Epithelial cell of proximal tubule (primary cell): Measurements from ENCODE around the gene CCDC33. TPM values are rescaled to one million over a fixed set of nuclear protein-coding genes. Genes with fewer than 3 reads are reported as not detected.

ENCODE experiments used
- DNase-seq: peaks from one replicate; pipeline ENCODE4 v3.0.0-alpha.2; 2011; ENCODE audit warnings: low read depth
- H3K4me3 ChIP-seq: 2 replicates; pipeline ENCODE4 v1.5.1; 2011; ENCODE audit warnings: low read depth, mild to moderate bottlenecking, low read length
- CTCF ChIP-seq: conservative IDR thresholded peaks from 2 replicates; pipeline ENCODE4 v1.5.1; 2012; ENCODE audit warnings: low read depth, mild to moderate bottlenecking, low read length
- total RNA-seq: library from RNA; depleted of rRNA; stranded (reverse); fragments of >200 nt; gene quantifications from 2 replicates; pipeline ENCODE4 v1.2.3, GENCODE V29; 2015

CCDC33 gene
- total RNA-seq, 1 donor from 2014 or later, result 2.5 TPM

- H3K4me3 ChIP-seq, result no peak overlapping the region
- no peak for DNase-seq
- no peak for TF ChIP-seq CTCF
Observed at GRCh38 chr15:74277242-74277810, 41.2 kb downstream of the CCDC33 start.

- H3K4me3 ChIP-seq, result no peak overlapping the region
- DNase-seq, result no peak
- no peak for TF ChIP-seq CTCF
Observed at GRCh38 chr15:74278207-74278606, 42.1 kb downstream of the CCDC33 start.

DNA sequence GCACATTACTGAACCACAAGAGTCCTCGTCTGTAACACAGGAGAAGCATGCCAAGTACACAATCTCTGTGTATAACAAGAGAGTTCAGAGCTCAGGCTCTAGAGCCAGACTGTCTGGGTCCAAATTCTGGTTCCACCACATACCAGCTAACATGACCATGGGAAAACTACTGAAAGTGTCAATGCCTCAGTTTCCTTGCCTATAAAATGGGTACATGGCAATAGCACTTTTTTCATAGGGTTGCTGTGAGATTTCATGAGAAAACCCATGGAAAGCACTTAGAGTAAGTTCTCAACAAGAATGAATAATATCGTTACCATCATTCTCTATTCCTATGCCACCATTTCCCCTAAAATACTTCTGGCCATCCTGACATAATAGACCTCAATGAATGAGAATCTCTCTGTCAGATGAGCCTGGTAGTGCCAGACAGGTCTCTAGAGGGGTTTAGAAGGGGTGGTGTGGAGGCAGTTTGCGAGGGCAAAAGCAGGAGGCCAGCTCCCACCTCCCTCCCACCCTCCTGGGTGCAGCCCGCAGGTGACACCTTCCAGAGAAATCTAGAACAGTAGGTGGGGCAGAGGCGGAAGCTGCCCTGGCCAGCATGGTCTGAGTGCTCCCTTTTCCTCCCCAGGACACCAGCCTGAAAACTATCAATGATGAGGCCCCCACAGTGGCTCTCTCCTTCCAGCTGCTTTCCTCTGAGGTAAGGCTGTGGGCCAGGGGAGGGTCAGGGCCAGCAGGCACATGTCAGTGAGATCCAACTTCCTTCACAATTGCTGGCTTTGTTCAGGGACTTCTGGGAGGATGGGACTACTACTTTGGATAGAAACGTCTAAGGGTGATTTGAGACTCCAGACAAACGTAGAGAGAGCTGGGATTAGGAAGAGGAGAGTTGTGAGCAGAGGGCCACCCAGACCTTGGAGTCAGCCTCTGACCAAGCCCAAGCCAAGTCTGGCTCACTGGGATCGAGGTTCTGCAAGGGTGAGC is 45.3 kb downstream of the CCDC33 start:
- DNase-seq, result no peak
- no peak for TF ChIP-seq CTCF
- H3K4me3 ChIP-seq, result no peak overlapping the region

DNA sequence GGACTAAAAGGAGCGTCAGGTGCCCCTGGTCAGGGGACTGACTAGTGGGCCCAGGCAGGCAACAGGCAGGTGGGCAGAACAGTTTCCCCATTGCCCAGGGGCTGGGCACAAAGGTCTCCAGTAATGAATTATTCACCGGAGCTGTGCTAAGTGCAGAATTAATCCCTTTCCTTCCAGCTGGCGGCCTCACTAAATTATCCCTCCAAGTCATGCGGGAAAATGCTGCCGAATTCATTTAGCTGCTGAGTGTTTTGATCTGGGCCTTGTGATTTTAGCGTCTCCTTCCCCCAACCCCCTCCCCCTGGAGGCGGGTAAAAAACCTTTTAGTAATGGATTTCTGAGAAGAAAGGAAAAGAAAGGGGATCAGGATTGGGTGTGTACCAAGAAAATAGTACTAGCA is 47.2 kb downstream of the CCDC33 start:
- DNase-seq, result no peak
- no peak overlapping the region for H3K4me3 ChIP-seq
- no peak for TF ChIP-seq CTCF

DNA sequence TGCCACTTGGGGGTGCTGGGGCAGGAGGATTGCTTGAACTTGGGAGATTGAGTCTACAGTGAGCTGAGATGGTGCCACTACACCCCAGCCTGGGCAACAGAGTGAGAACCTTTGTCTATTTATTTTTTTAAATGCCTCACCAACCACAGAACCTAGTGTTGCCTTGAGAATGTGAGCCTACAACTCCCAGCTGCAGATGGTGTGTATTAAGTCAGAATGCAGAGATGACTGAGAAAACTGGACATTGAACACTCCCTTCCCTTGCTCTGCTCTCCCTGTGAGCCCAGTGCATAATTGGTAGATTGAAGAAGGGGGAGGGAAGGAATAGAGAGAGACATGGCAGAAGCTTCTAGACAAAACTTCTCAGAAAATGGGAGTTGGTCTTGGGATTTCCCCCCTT is 53.5 kb downstream of the CCDC33 start:
- no peak for TF ChIP-seq CTCF
- no peak for DNase-seq
- no peak overlapping the region for H3K4me3 ChIP-seq

DNA sequence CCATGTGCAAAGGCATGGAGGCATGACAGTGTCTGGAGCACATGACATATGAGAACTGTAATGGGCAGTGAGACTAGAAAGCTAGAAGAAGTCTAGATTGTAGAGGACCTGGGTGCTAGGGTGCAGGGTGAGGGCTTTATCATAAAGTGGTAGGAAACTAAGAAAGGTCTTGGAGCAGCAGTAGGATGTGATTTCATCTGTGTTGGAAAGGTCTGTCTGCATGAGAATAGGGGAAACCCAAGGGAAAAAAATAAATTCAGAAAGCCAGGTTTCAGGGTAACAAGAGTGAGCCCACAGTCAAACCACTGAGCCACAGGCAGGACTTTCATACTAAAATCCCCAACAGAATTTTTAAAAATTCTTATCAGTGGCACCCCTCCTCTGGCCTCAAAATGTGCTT is 54.5 kb downstream of the CCDC33 start:
- no peak for DNase-seq
- no peak overlapping the region for H3K4me3 ChIP-seq
- TF ChIP-seq CTCF, result no peak
